HG02623 (cell line): Measurements from ENCODE around the gene PHYHD1.
"Not testable (repeated sequence)": the region's sequence is repeated elsewhere in the genome, so short reads cannot be mapped to it uniquely, and the experiment has no call there.

ENCODE experiments used
- ATAC-seq: cut with Tn5 transposase; IDR thresholded peaks from one replicate; pipeline ENCODE4 v1.9.1; 2021; ENCODE audit warnings: moderate library complexity; ENCODE audit not compliant: unreplicated experiment

The PHYHD1 gene

DNA sequence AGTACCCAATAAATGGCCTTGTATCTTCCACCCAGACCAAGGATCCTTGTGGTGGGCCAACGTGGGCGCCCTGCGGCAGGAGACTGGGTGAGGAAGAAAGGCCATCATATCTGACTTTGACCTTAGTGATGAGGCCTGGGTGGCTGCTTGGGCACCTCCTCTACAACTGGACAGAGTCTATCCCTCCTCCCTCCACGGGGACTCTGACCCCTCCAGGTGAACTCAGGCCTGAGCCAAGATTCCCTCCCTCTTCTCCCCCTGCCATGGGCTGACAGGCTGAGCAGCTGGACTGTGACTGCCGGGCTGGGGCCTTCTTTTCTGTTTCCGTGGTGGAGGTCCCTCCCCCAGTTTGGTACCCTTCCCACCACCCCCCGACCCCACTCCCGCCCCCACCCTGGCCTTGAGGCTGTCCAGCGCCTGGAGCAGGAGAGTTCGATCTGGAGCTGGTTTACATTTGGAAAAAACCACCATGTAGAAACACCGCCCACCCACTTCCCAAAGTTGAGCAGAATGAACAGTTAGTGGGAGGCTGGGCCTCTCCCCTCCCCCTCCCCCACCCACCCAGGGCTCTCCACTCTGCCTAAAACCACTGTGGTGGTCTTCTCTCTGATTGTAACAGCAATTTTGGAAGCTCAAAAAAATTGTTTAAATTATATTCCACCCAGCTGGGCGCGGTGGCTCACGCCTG, 1.2 kb upstream of the PHYHD1 start:
- no peak for ATAC-seq

DNA sequence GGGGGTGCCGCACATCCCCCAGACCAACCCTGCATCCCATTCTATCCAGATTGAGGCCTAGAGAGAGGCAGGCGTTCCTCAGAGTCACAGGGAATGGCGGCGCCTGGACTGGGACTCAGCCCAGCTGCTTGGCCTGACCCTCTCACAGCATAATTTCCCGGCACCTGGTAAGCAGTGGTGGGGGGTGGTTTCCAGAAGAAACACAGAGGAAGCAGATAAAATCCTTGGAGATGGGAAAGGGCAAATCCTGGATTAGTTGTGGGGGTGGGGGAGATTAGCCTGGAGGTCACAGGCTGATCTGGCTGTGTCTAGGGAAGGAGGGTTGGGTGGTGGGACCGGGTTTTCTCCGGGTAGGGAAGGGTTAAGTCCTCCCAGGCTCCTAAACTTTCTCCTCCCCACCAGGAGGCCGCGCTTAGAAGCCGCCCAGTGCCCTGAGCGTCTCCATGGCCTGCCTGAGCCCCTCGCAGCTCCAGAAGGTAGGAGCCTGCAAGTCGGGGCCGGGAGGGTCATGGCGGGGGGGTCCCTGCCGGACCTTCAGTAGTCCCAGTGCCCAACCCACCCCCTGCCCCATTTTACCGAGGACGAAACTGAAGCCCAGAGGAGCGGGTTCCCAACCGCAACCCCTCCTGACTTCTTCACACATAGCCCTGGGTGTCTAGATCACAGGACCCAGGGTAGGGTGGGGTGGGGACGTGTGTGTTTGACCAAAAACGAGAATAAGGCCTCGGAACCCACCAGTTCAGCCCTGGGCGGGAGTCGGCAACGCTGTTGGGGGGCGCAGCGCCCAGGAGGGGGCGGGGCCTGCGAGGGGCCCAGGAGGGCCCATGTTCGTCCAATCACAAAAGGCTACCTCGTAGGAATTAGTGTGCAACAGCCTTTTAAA, 1.3 kb downstream of the PHYHD1 start:
- no peak for ATAC-seq

DNA sequence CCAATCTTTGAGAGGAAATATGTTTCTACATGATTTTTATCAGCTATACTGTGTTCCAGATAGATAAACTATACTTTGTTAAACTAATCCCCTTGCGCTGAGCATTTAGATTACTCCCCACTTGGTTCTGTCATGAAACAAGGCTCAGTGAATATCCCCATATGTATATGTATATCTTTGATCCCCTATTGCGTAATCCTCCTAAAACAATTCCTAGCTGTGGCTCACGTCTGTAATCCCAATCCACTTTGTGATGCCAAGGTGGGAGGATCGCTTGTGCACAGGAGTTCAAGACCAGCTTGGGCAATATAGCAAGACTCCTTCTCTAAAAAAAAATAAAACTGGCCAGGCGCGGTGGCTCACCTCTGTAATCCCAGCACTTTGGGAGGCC, 2.7 kb downstream of the PHYHD1 start:
- ATAC-seq: no peak

DNA sequence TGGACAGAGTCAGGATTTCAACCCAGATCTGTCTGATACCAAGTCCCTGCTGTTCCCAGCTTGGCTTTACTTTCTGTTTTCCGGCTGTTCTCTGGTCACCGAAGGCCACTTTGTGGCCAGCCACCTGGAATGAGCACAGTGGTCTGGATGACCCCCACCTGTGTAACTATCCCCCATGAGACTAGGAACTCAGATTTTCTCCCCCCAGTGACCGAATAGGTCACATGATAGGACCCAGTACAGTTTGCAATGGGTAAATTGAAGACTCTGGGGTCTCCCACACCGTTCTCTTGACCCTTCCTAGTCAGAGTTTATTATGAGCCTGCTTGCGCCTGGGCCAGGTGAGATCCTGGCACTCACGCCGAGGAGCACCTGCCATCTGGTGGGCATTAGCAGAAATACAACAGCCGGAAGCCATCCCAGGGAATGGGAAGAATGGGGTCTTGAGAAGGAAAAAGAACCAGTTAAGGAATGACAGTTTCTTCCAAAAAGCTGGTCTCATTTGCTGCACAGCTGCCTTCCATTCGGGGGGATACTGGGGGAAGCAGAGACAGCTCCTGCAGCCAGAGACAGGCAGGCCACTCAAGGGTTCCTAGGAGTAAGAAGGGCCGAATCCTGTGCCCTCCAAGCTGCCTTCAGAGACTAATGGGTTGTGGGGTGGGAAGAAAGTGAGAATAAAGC, 7.1 kb downstream of the PHYHD1 start:
- no peak for ATAC-seq

DNA sequence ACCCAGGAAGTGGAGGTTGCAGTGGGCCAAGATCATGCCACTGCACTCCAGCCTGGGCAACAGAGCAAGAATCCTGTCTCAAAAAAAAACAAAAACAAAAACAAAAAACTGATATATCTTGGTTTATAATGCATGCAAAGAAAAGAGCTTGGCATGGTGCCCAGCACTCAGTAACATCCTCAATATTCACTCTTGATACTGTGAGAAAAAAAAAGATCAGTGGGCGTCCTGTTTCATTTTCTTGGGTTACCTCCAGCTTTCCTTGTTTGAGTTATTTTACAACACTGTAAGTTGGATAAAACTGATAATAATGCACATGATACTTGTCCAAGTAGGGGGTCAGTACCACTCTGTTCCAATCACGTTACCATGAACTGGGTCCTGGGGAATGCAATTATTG, 7.8 kb downstream of the PHYHD1 start:
- no peak for ATAC-seq

DNA sequence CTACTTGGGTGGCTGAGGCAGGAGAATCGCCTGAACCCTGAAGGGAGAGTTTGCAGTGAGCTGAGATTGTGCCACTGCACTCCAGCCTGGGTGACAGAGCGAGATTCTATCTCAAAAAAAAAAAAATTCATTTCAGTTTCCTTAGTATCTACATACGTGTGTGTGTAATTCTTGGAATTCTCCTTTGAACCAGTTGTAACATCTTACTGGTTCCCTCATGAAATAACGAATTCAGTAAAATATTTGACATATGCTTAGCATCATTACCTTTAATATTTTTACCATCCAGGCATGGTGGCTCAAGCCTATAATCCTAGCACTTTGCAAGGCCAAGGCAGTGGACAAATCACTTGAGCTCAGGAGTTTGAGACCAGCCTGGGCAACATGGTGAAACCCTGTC, 8.8 kb downstream of the PHYHD1 start:
- ATAC-seq: no peak

DNA sequence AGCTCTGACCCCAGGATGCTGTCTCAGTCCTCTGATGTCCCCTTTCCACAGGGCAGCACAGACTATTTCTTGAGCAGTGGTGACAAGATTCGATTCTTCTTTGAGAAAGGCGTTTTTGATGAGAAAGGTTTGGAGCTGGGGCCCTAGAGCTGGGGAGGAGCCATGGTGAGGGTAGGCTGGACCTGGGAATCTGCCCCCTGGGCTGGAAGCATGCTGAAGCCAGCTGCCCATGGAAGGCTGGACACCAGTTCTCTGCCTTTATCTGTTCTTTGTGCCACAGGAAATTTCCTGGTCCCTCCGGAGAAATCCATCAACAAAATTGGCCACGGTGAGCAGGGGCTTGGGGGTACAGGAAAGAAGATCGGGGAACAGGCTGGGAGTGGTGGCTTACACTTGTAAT, 12.9 kb downstream of the PHYHD1 start:
- no peak for ATAC-seq

DNA sequence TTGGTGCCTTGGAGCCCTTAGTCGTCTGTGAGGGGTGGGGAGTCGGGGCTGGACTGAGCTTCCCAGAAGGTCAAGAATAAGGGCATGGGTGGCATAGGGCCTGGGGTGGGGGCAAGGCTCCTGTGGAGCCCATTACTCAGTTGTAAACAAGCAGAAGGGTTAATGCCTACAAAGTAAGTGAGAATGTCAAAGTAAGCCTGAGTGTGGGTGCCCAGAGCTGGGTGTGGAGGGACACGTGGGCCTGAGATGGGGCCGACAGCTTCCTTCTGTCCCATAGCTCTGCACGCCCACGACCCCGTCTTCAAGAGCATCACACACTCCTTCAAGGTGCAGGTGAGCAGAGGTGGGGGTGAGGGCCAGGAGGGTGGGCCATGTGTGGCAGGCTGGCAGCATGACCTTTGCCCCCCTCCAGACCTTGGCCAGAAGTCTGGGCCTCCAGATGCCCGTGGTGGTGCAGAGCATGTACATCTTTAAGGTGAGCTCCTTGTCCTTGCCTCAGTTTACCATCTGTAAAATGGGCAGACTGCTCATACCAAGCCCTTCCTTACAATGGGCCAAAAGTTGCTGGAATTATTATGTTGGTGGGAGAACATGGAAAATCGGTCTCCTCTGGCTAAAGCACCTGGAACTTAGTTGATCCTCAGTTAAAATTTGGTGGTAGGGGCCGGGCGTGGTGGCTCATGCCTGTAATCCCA, 15.5 kb downstream of the PHYHD1 start:
- no peak for ATAC-seq

DNA sequence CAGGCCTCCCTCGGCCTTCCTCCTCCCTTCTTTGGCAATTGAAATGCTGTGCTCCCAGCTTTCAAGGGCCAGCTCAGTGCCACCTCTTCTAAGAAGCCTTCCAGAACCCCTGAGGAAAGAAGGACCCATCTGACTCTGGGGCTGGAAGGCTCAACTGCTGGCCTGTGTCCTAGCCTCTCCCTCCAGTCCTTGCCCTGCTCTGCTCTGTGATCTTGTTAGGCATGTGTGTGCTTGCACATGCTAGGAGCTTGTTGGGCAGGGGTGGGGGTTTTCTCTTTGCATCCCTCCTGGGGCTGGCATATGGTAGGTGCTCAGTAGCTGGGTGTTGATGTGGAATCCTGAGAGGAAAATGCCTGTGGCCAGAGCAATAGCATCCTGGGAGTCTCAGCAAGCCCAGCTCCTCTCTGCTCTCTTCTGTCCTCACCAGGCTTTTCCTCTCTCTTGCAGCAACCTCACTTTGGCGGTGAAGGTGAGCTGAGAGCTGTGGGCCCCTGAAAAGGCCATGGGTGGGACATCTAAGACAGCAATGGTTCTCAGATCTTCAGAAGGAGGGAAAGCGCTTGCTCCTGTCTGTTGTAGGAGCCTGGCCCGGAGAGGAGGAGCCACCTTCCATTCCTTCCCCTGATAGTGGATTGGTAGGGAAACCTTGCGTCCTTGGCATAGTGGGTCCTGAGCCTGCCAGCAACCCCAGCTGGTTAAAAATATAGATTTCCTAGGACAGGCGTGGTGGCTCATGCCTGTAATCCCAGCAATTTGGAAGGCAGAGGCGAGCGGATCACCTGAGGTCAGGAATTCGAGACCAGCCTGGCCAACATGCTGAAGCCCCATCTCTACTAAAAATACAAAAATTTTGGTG, 16.8 kb downstream of the PHYHD1 start:
- no peak for ATAC-seq

DNA sequence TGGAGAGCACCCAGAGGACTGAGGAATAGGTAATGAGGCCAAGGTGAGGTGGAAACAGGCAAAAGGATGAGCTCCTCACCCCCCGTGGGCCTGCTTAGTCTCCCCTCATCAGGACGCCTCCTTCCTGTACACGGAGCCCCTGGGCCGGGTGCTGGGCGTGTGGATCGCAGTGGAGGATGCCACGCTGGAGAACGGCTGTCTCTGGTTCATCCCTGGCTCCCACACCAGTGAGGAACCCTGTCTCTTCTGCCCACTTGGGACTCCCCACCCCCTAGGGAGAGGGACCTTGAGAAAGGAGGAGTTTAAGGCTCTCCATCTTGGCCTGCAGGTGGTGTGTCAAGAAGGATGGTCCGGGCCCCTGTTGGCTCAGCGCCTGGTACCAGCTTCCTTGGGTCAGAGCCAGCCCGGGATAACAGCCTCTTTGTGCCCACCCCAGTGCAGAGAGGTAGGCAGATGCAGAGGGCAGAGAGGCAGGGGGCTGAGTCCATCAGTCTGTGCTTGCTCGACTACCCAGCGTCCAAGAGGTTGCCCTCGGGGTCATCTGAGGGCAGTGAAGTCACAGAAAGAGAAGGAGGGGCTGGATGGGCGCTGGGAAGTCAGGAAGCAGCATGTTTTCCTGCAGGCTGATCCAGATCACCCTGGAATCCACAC, 19.6 kb downstream of the PHYHD1 start:
- no peak for ATAC-seq

DNA sequence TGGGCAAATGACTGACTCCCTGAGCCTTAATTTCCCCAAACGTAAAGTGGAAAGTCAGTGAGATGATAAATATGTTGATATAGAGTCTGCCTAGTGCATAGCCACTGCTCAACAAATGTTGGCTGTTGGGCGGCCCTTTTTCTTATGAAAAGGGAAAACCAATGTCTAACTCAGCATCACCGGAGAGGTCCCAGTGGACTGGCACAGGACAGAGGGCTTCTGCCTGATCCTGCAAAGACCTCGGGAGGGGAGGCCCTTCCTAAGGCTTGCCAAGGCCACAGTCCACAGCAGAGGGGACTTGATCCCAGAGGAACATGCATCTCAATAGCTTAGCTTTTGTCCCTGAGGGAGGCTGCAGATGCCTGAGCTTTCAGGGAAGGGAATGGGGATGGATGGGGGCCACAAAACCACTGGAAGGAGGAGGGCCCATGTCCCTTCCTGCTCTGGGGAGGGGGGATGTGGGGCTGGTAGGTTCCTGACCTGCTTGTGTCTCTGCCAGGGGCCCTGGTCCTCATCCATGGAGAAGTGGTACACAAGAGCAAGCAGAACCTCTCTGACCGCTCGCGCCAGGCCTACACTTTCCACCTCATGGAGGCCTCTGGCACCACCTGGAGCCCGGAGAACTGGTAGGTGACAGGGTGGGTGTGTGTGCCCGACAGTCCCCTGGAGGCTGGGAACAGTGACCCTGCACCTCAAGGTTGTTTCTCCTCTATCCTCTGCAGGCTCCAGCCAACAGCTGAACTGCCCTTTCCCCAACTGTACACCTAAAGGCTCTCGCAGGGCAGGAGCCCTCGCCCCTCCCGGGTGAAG, 20.4 kb downstream of the PHYHD1 start:
- no peak for ATAC-seq

DNA sequence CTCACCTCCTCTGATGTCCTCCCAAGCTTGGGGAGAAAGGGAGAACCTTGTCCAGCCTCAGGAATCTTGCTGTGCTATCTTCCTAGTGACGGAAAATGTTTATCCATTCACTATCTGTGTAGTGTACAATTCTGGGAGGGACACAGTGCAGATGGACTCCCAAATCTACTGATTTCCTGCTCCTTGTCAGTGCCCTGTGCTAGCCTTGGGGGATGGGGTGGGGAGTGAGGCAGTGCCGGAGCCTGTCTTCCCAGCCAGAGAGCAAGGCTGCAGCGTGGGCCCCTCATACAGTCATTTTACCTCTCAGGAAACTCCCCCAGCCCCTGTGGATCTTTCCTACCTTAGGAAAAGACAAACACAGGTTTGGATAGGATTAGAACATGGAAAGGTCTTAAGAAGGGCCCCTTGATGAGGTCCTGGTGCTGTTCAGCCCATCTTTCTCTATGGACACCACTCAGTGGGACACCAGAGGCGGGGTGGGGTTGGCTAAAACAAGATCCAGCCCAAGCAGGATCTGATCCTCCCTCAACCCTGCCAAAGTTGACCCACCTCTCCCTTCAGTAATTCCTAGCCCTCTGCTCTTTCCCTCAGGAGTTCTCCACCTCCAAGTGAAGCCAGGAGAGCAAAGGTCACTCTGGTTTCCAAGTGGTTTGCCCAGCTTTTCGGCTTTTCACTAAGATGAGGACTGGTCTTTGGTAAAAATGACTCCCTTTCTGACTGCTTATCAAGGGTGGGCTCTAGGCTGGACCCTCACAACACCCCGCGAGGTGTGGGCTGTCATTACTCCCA, 23.2 kb downstream of the PHYHD1 start:
- no peak for ATAC-seq

DNA sequence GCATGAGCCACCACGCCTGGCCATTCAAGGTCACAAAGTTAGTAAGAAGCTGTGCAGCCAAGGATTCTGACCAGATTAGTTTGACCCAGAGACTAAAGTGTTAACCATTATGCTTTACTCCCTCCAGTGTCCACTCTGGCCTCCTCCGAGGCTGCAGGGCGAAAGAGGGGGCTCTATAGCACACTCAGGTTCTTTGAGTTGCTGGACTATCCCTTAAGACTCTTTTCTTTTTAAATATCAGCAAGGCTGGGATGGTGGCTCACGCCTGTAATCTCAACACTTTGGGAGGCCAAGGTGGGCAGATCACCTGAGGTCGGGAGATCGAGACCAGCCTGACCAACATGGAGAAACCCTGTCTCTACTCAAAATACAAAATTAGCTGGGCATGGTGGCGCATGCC, 24.2 kb downstream of the PHYHD1 start:
- ATAC-seq: not testable (repeated sequence)

DNA sequence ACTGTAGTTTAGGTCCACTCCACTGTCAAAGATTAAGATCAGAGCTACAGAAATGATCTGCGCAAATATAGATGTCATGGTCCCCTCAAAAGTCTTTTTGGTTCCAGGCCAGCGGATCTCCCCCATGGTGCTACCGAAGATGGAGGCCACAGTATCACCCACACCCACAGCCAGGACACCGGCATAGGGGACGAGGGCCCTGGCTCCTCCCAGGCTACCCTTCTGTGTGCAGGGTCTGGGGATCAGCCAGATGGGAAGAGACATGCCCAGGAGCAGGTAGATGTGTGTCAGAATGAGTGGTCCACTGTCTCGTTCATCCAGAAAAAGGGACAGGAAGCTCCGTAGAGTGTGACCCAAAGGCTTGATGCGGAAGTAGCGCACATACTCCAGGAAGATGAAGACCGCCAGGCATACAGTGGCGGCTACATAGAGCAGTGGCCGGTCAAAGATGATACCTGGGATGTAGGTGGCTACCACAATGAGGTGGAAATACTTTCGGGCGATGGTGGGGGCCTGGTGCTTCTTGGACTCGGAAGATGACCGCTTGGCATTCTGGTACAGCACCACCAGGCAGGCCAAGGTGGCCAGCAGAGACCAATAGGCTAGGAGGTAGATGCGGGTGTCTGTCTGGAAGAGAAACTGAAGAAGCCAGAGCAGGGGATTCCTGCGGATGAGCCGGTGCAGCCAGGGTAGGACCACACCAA, 25.2 kb downstream of the PHYHD1 start:
- no peak for ATAC-seq

DNA sequence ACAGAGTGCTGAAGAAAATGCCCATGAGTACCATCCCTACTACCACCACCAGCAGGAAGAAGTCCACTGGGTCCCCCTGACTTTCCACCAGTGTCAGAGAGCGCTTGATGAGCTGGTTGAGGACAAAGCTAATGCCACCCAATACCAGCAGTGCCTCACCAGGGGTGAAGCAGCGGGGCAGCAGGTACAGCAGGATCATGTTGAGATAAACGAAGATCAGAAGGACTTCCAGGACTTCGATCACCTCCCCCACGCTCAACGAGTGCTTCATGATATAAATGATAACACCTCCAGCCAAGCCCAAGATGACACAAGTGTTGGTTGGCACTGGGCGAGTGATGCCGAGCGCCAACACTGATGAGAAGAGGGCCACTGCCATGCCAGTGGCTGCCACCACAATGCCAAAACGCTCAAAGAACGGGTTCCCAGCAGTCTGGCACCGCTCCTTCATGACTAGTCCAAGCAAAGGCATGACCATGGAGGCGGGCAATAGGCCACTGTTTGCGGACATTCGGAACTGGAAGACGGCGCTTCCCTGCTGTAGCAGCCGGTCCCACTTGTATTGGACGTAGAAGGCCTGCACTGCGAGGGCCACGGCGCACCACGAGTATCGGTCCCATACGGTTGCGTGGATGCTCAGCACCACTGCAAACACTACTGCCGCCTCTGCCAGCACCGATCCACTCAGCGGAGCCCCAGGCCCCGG, 25.9 kb downstream of the PHYHD1 start:
- ATAC-seq: peak; percentile 14

DNA sequence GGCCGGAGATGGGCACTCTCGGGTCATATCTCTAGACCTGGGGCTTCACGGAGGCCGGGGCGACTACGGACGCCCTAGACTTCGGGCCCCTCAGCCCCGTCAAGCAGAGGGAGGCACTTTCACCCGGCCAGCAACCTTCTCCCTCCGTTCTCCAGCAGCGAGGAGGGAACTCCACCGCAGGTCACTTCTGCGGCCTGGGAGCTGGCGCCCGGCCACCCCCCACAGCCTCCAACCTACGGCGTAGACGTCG, 26.4 kb downstream of the PHYHD1 start:
- peak; percentile 13 for ATAC-seq
